SU-DHL-6 (cell line): Measurements from ENCODE around the gene PLA2G4E.

ENCODE experiments used
- H2AFZ ChIP-seq: fragments of 200-600 bp; sonication (generic); 2 replicates; pipeline ENCODE4 v1.6.1; 2014; ENCODE audit warnings: low read depth, mild to moderate bottlenecking, moderate library complexity, mixed read lengths, antibody characterized with exemption, low read length; ENCODE audit not compliant: severe bottlenecking
- H3F3A ChIP-seq: fragments of 200-600 bp; shearing (Covaris generic); 2 replicates; pipeline ENCODE4 v1.6.0; 2016; ENCODE audit warnings: antibody characterized with exemption, mild to moderate bottlenecking; ENCODE audit not compliant: insufficient read depth
- H3K27ac ChIP-seq: fragments of 200-600 bp; sonication (generic); 2 replicates; pipeline ENCODE4 v1.5.1; 2016; ENCODE audit warnings: low read depth, mild to moderate bottlenecking, low read length, moderate library complexity, mixed read lengths
- H3K27me3 ChIP-seq: fragments of 200-600 bp; sonication (generic), shearing (Covaris generic); 2 replicates; pipeline ENCODE4 v1.6.0; 2014; ENCODE audit warnings: mild to moderate bottlenecking, low read length
- H3K36me3 ChIP-seq: fragments of 200-600 bp; sonication (generic); 2 replicates; pipeline ENCODE4 v1.6.1; 2014; ENCODE audit warnings: mild to moderate bottlenecking, low read length, mixed read lengths
- H3K4me2 ChIP-seq: fragments of 300-600, 200-600 bp; shearing (Covaris generic), sonication (generic); 2 replicates; pipeline ENCODE4 v1.6.0; 2014; ENCODE audit warnings: low read length, low read depth, mild to moderate bottlenecking; ENCODE audit not compliant: poor library complexity, severe bottlenecking
- H3K4me3 ChIP-seq: fragments of 200-600 bp; sonication (generic); 2 replicates; pipeline ENCODE4 v1.5.1; 2014; ENCODE audit warnings: antibody characterized with exemption, low read length, mild to moderate bottlenecking, mixed read lengths; ENCODE audit not compliant: insufficient read depth, poor library complexity, severe bottlenecking
- H3K79me2 ChIP-seq: fragments of 200-600 bp; sonication (generic); 2 replicates; pipeline ENCODE4 v1.6.1; 2014; ENCODE audit warnings: mild to moderate bottlenecking, low read length, moderate library complexity; ENCODE audit not compliant: insufficient read depth
- H3K9ac ChIP-seq: fragments of 200-600 bp; sonication (generic); 2 replicates; pipeline ENCODE4 v1.7.0; 2014; ENCODE audit warnings: mild to moderate bottlenecking, low read length
- H3K9me2 ChIP-seq: fragments of 200-600 bp; sonication (generic); replicated peaks from 2 replicates; pipeline ENCODE4 v1.6.1; 2014; ENCODE audit warnings: low read length; ENCODE audit not compliant: insufficient read depth
- H3K9me3 ChIP-seq: fragments of 200-600 bp; sonication (generic); 2 replicates; pipeline ENCODE4 v1.6.1; 2014; ENCODE audit warnings: low read length, mixed read lengths; ENCODE audit not compliant: insufficient read depth
- H4K20me1 ChIP-seq: fragments of 200-600 bp; sonication (generic); 2 replicates; pipeline ENCODE4 v1.6.1; 2014; ENCODE audit warnings: low read depth, mild to moderate bottlenecking, antibody characterized with exemption, low read length, moderate library complexity, mixed read lengths
- EZH2phosphoT487 ChIP-seq: fragments of 200-600 bp; sonication (generic), shearing (Covaris generic); conservative IDR thresholded peaks from 2 replicates; pipeline ENCODE4 v1.6.1; 2018; ENCODE audit warnings: mild to moderate bottlenecking, antibody characterized with exemption, low read length, moderate library complexity, mixed read lengths
- TF ChIP-seq, protein P1 (sequence below): fragments of 200-600 bp; sonication (generic); IDR thresholded peaks from one replicate; pipeline ENCODE4 v1.5.1; 2017; ENCODE audit warnings: antibody characterized with exemption, mild to moderate bottlenecking, low read length, moderate library complexity; ENCODE audit not compliant: insufficient read depth, poor library complexity, severe bottlenecking

Gene PLA2G4E

DNA sequence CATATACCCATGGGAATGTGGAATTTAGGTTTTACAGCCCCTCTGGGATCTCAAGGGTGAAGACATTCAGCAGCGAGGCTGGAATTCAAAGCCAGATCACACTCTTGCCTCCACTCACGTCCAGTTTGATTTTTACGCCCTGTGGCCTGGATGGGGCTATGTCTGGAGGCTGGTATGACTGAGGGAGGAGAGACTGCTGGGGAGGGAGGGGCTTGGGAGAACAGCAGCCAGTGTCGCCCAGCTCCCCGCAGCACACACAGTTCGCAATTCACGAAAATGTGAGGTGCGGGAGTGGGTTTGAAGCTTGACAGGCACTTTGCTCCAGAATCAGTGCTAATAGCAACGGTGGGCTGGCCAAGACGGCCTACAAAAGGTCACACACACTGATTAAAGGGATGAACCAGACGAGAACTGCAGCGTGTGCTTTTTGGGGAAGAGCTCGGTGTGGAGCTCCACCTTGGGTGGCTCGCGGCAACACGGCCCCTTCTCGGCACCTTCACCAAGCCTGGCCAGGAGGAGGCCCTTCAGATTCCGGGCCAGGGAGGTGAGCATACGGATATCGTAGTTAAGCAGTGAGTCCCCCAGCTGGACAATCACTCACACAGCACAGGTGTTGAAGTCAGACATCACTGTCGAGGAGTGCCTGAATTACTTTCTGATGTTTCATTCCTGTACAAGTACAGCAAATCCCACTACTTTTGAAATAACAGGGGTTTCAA lies 64.9 kb downstream of the PLA2G4E start:
- Histone ChIP-seq H3K27ac (no peak overlapping the region), H2AFZ (no peak overlapping the region), H3K9ac (no peak overlapping the region), H3K9me2 (no peaks in the 10 kb centered on the region), H3K4me2 (no peak overlapping the region), H3K27me3 (no peaks in the 10 kb centered on the region), H3K36me3 (no peaks in the 10 kb centered on the region), H4K20me1 (no peaks in the 10 kb centered on the region), H3K4me3 (no peak overlapping the region), H3K9me3 (no peaks in the 10 kb centered on the region), H3F3A (no peaks in the 10 kb centered on the region), H3K79me2 (no peaks in the 10 kb centered on the region; the same call in 1 of the 2 replicates)
- TF ChIP-seq, protein P1, sequence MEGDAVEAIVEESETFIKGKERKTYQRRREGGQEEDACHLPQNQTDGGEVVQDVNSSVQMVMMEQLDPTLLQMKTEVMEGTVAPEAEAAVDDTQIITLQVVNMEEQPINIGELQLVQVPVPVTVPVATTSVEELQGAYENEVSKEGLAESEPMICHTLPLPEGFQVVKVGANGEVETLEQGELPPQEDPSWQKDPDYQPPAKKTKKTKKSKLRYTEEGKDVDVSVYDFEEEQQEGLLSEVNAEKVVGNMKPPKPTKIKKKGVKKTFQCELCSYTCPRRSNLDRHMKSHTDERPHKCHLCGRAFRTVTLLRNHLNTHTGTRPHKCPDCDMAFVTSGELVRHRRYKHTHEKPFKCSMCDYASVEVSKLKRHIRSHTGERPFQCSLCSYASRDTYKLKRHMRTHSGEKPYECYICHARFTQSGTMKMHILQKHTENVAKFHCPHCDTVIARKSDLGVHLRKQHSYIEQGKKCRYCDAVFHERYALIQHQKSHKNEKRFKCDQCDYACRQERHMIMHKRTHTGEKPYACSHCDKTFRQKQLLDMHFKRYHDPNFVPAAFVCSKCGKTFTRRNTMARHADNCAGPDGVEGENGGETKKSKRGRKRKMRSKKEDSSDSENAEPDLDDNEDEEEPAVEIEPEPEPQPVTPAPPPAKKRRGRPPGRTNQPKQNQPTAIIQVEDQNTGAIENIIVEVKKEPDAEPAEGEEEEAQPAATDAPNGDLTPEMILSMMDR, result no peak
- TF ChIP-seq EZH2phosphoT487, result no peak

DNA sequence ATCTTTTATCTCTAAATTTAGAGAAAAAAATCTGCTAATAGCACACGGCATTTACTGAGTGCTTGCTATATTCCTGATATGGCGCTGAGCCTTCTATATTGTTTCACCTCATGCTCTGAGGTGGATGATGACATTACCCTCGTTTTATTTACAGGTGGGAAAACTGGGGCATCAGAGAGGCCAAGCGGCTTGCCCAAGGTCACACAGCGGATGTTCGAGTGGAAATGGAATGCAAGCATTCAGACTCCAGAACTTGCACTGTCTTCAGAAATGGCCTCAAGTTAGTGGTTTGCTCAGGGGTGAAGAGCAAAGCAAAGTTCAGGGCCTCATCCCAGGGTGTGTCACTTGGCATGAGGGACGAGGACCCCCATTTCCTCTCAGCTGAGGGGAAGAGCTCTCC lies 65.7 kb downstream of the PLA2G4E start:
- H3K27ac ChIP-seq, result no peak overlapping the region
- H4K20me1 ChIP-seq, result no peaks in the 10 kb centered on the region
- H3K27me3 ChIP-seq, result no peaks in the 10 kb centered on the region
- H3K9ac ChIP-seq, result no peak overlapping the region
- no peaks in the 10 kb centered on the region for H3K9me3 ChIP-seq
- no peak overlapping the region for H3K4me2 ChIP-seq
- no peaks in the 10 kb centered on the region for H3F3A ChIP-seq
- no peaks in the 10 kb centered on the region for H3K36me3 ChIP-seq
- H3K79me2 ChIP-seq, result no peaks in the 10 kb centered on the region; the same call in 1 of the 2 replicates
- no peaks in the 10 kb centered on the region for H3K9me2 ChIP-seq
- TF ChIP-seq EZH2phosphoT487, result no peak
- TF ChIP-seq, protein P1, result no peak
- H3K4me3 ChIP-seq, result no peak overlapping the region
- H2AFZ ChIP-seq, result no peak overlapping the region

DNA sequence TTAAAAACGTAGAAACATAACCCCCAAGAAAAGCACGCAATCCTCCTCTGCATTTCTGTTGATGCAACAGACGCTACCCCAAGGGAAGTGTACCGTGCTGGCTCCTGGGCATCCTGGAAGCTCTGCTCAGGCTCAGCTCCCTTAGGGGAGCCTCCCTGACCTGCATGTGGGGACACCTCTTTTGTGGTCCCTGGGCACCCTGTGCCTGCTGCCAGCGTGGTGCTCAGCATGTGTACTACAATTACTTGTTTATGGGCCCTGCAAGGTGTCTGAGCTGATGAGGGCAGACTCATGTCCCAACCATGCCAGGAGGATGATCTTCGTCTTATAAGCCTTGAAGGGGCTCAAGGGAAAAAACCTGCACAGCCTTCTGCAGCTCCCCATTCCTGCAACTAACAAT lies 66.8 kb downstream of the PLA2G4E start:
- no peaks in the 10 kb centered on the region for H4K20me1 ChIP-seq
- no peak for TF ChIP-seq EZH2phosphoT487
- TF ChIP-seq, protein P1, result no peak
- H3K4me3 ChIP-seq, result no peak overlapping the region
- H3K9me3 ChIP-seq, result no peaks in the 10 kb centered on the region
- H3K36me3 ChIP-seq, result no peaks in the 10 kb centered on the region
- H3F3A ChIP-seq, result no peaks in the 10 kb centered on the region
- H3K9me2 ChIP-seq, result no peaks in the 10 kb centered on the region
- H3K9ac ChIP-seq, result no peak overlapping the region
- H3K4me2 ChIP-seq, result no peak overlapping the region
- no peak overlapping the region for H2AFZ ChIP-seq
- H3K27me3 ChIP-seq, result no peaks in the 10 kb centered on the region
- no peak overlapping the region for H3K27ac ChIP-seq
- no peaks in the 10 kb centered on the region; the same call in 1 of the 2 replicates for H3K79me2 ChIP-seq
